Pancreas (tissue), 10 donors: ENCODE results near the gene STK4. TPM values are rescaled to one million over a fixed set of nuclear protein-coding genes. Genes with fewer than 3 reads are reported as not detected.
A peak's percentile ranks its signal among the peaks of the same experiment; 100 is the strongest.
"Not testable (repeated sequence)": the region's sequence is repeated elsewhere in the genome, so short reads cannot be mapped to it uniquely, and the experiment has no call there.

Experiments used
- ATAC-seq, 4 donors: fragments of 200-7000 bp; cut with Tn5 transposase; one replicate each; pipeline versions ENCODE4 v1.8.0 to v1.9.1; 2020; ENCODE audit warnings: mild to moderate bottlenecking in 4 of 4, moderate library complexity in 4 of 4
- DNase-seq, 6 donors: peaks; one replicate each; pipeline ENCODE4 v3.0.0-alpha.2; 2020
- FAIRE-seq: peaks from 2 replicates; lab custom pipeline; 2012; peaks lifted over from hg19 to GRCh38; lab: Jason Lieb, UNC
- H3K27ac ChIP-seq, 4 donors: fragments of 200-600 bp; sonication (generic); 1 replicate in 3 of 4; 2 replicates in 1 of 4; pipeline versions ENCODE4 v1.5.0 to v1.8.0; 2020
- H3K27me3 ChIP-seq, 4 donors: fragments of 200-600 bp; one replicate each; pipeline ENCODE4 v1.8.0; 2021
- H3K36me3 ChIP-seq, 3 donors: fragments of 200-600 bp; sonication (generic) in 1 of 3; one replicate each; pipeline versions ENCODE4 v1.5.0 to v1.8.0; 2020 to 2021
- H3K4me1 ChIP-seq, 3 donors: fragments of 200-600 bp; one replicate each; pipeline ENCODE4 v1.8.0; 2021
- H3K4me3 ChIP-seq, 4 donors: fragments of 200-600 bp; sonication (generic) in 2 of 4; one replicate each; pipeline versions ENCODE4 v1.5.0 to v1.8.0; 2020 to 2021
- H3K9me3 ChIP-seq, 4 donors: fragments of 200-600 bp; one replicate each; pipeline ENCODE4 v1.8.0; 2021
- CTCF ChIP-seq, 4 donors: fragments of 200-600 bp; sonication (generic) in 3 of 4; IDR thresholded peaks; one replicate each; pipeline versions ENCODE4 v1.5.0 to v1.8.0; 2021; ENCODE audit warnings: antibody characterized with exemption in 4 of 4
- WGBS, 2 donors: extraction: QIAGEN DNeasy Blood & Tissue Kit; methylation state at CpG; one replicate each; pipeline ENCODE4 v1.1.7; 2013; 5-methylcytosine and 5-hydroxymethylcytosine counted together
- intact Hi-C, 3 donors: fragments of 100-400 bp; cut with DNase I; formaldehyde crosslinking; loops; one replicate each; pipeline versions ENCODE4 v1.11.1 to v1.14.2; 2022
- polyA plus RNA-seq, 2 donors: library from polyadenylated mRNA; stranded (reverse); fragments of 200-250 nt; gene quantifications; one replicate each; pipeline ENCODE4 v1.2.3, GENCODE V29; 2013
- total RNA-seq, 6 donors: library from RNA; stranded (reverse); fragmentation: NEBNext Ultra II Directional in 4 of 6; extraction: Animal tissue kit (Norgen Biotek cat#: 25700) in 4 of 6; gene quantifications; one replicate each; pipeline versions ENCODE4 v1.2.1 to v1.2.4, GENCODE V29; 2021 to 2023
- donor health status: healthy with polysubstance abuse.
- donor health status: DM: no; HTN: no; CAD: no; lungs with moderate emphysema.
- donor health status: DM: no; HTN: no; CAD: no.
- donor health status: control.
- donor health status: control.
- donor health status: Bipolar disorder and iron deficiency.
- donor health status: DM: yes; HTN: yes; CAD: no.
- donor health status: DM: no; HTN: no; CAD: no.
- donor health status: DM: no; HTN: no; CAD: no.
- donor health status: DM: yes; HTN: yes; CAD: no.

Gene STK4
- total and polyA plus RNA-seq, 8 donors: 3.7 to 18.9 (median 8.8) TPM

GRCh38 chr20:44997668-44998067 lies 31.4 kb downstream of the STK4 start:
- H3K36me3 ChIP-seq: peaks cover 0 to 27% (median 9%) of the 10 kb centered on the region in 3 donors
- ATAC-seq: no peak
- no peaks in the 10 kb centered on the region for H3K4me1 ChIP-seq
- no peaks in the 10 kb centered on the region for H3K9me3 ChIP-seq
- H3K4me3 ChIP-seq: no peak overlapping the region
- 91 to 93% methylated on average over 5 of the region's 5 CpGs for WGBS, 2 donors
- no peaks in the 10 kb centered on the region for H3K27me3 ChIP-seq
- TF ChIP-seq CTCF (IDR thresholded peaks at IDR 0.05): no peak
- no peak overlapping the region for H3K27ac ChIP-seq
- DNase-seq: no peak
- FAIRE-seq: no peak
- intact Hi-C loops: no loop called here

- no peak overlapping the region for H3K27ac ChIP-seq
- intact Hi-C loops: loop anchor here in 1 of 3 donors (10.0 kb wide), 1 partner anchor 86 kb away; no protein-coding TSS in a partner anchor
- H3K4me3 ChIP-seq: no peak overlapping the region
- ATAC-seq: no peak
- FAIRE-seq: no peak
- H3K9me3 ChIP-seq: no peaks in the 10 kb centered on the region
- no peak for TF ChIP-seq CTCF (IDR thresholded peaks at IDR 0.05)
- H3K36me3 ChIP-seq: no peaks in the 10 kb centered on the region
- no peaks in the 10 kb centered on the region for H3K4me1 ChIP-seq
- H3K27me3 ChIP-seq: no peaks in the 10 kb centered on the region
- DNase-seq: no peak
These were observed 42.3 kb downstream of the STK4 start for GRCh38 chr20:45008521-45009049.

- DNase-seq: no peak
- Histone ChIP-seq H3K9me3 (no peaks in the 10 kb centered on the region), H3K4me3 (no peak overlapping the region), H3K4me1 (peaks cover 0 to under 1% (median 0%) of the 10 kb centered on the region in 3 donors), H3K36me3 (no peaks in the 10 kb centered on the region), H3K27ac (no peak overlapping the region), H3K27me3 (no peaks in the 10 kb centered on the region)
- FAIRE-seq: no peak
- intact Hi-C loops: no loop called here
- TF ChIP-seq CTCF (IDR thresholded peaks at IDR 0.05): no peak
- no peak for ATAC-seq
These were observed 44.1 kb downstream of the STK4 start for GRCh38 chr20:45010399-45010828.

GRCh38 chr20:45011108-45011526 lies 44.8 kb downstream of the STK4 start:
- no peaks in the 10 kb centered on the region for H3K9me3 ChIP-seq
- H3K27ac ChIP-seq: no peak overlapping the region
- peaks cover 0 to 6% (median 0%) of the 10 kb centered on the region in 3 donors for H3K4me1 ChIP-seq
- ATAC-seq (peak in 3 of 4 donors; percentile 79 to 88 (median 80)), DNase-seq (peak in 3 of 6 donors; percentile 19 to 46 (median 27)), FAIRE-seq (no peak)
- no peak overlapping the region for H3K4me3 ChIP-seq
- 10 to 15% methylated on average over 2 of the region's 2 CpGs for WGBS, 2 donors
- H3K36me3 ChIP-seq: no peaks in the 10 kb centered on the region
- H3K27me3 ChIP-seq: no peaks in the 10 kb centered on the region
- intact Hi-C loops: no loop called here
- TF ChIP-seq CTCF (IDR thresholded peaks at IDR 0.05): peak; percentile 18 to 43 (median 34)

GRCh38 chr20:45012682-45013302 lies 46.5 kb downstream of the STK4 start:
- Histone ChIP-seq H3K9me3 (no peaks in the 10 kb centered on the region), H3K36me3 (no peaks in the 10 kb centered on the region), H3K27ac (no peak overlapping the region), H3K27me3 (no peaks in the 10 kb centered on the region), H3K4me3 (no peak overlapping the region), H3K4me1 (peaks cover 0 to 6% (median 0%) of the 10 kb centered on the region in 3 donors)
- ATAC-seq (no peak), DNase-seq (no peak), FAIRE-seq (no peak)
- 91 to 95% methylated on average over 3 of the region's 3 CpGs for WGBS, 2 donors
- intact Hi-C loops: no loop called here
- no peak for TF ChIP-seq CTCF (IDR thresholded peaks at IDR 0.05)

GRCh38 chr20:45014131-45014530 lies 47.8 kb downstream of the STK4 start:
- intact Hi-C loops, H3K27me3 ChIP-seq, ATAC-seq, H3K4me3 ChIP-seq, H3K4me1 ChIP-seq, H3K36me3 ChIP-seq, FAIRE-seq, H3K9me3 ChIP-seq, DNase-seq: not testable (repeated sequence)
- WGBS, 2 donors: 89 to 93% methylated on average over 8 of the region's 8 CpGs
- peak overlapping the region in 1 of 4 donors; percentile 17 for H3K27ac ChIP-seq
